Endothelial cell of umbilical vein (primary cell): ENCODE results near the gene ABCD1. TPM values are rescaled to one million over a fixed set of nuclear protein-coding genes. Genes with fewer than 3 reads are reported as not detected.
"Not testable (repeated sequence)": the region's sequence is repeated elsewhere in the genome, so short reads cannot be mapped to it uniquely, and the experiment has no call there.

Experiments used
- BruUV-seq: library from RNA; stranded (reverse); fragments of 400-500 nt; replicated peaks from 2 replicates; lab custom pipeline; 2021; lab: Mats Ljungman, UMichigan
- CTCF ChIA-PET: fragments of 300-600, 350-600 bp; sonication (Branson Sonifier 250); formaldehyde crosslinking; loops from one replicate; lab custom pipeline; 2021; ENCODE audit warnings: antibody characterized with exemption, inconsistent platforms; lab: Charles Lee
- POLR2A ChIA-PET: fragments of 300-600, 350-600 bp; sonication (Branson Sonifier 250); formaldehyde crosslinking; loops from one replicate; lab custom pipeline; 2021; ENCODE audit warnings: antibody characterized with exemption, inconsistent platforms; lab: Charles Lee
- DNase-seq: peaks from one replicate; pipeline ENCODE4 v3.0.0-alpha.2; 2011; ENCODE audit warnings: low read depth, low spot score
- FAIRE-seq: peaks from 2 replicates; lab custom pipeline; 2011; peaks lifted over from hg19 to GRCh38; lab: Jason Lieb, UNC
- H2AFZ ChIP-seq: 2 replicates; pipeline ENCODE4 v1.6.0; 2012; ENCODE audit warnings: low read depth, low read length, control low read depth, inconsistent platforms
- H3K27ac ChIP-seq: 2 replicates; pipeline ENCODE4 v1.5.1; 2011; ENCODE audit warnings: low read depth, mild to moderate bottlenecking, control low read depth, low read length, moderate library complexity; ENCODE audit not compliant: insufficient read depth
- H3K27me3 ChIP-seq, 2 experiments: 2 replicates each; pipeline versions ENCODE4 v1.6.0 to v1.6.1; 2011; ENCODE audit warnings: low read length in 2 of 2, mixed read lengths in 1 of 2; ENCODE audit not compliant: control insufficient read depth in 2 of 2, insufficient read depth in 2 of 2
- H3K36me3 ChIP-seq, 2 experiments: 2 replicates in 1 of 2; 3 replicates in 1 of 2; pipeline ENCODE4 v1.5.1; 2011; ENCODE audit warnings: low read length in 2 of 2, mild to moderate bottlenecking in 1 of 2, moderate library complexity in 1 of 2; ENCODE audit not compliant: control insufficient read depth in 2 of 2, insufficient read depth in 2 of 2; ENCODE audit errors: extremely low read depth in 1 of 2
- H3K4me1 ChIP-seq: 3 replicates; pipeline ENCODE4 v1.5.1; 2011; ENCODE audit warnings: mild to moderate bottlenecking, low read length; ENCODE audit not compliant: control insufficient read depth, insufficient read depth; ENCODE audit errors: extremely low read depth
- H3K4me2 ChIP-seq: 2 replicates; pipeline ENCODE4 v1.6.1; 2011; ENCODE audit warnings: low read length, control low read depth, mixed read lengths; ENCODE audit not compliant: insufficient read depth
- H3K4me3 ChIP-seq, 3 experiments: fragments of 200-600 bp in 1 of 3; sonication (generic), shearing (Covaris generic) in 1 of 3; replicated peaks in 1 of 3; 2 replicates each; pipeline ENCODE4 v1.5.1; 2011 to 2016; ENCODE audit warnings: control low read depth in 3 of 3, low read length in 3 of 3, mild to moderate bottlenecking in 2 of 3, inconsistent platforms in 1 of 3, low read depth in 1 of 3, moderate library complexity in 1 of 3; ENCODE audit not compliant: insufficient read depth in 1 of 3
- H3K79me2 ChIP-seq: 2 replicates; pipeline ENCODE4 v1.6.0; 2012; ENCODE audit warnings: low read length, inconsistent platforms; ENCODE audit not compliant: control insufficient read depth, insufficient read depth
- H3K9ac ChIP-seq: replicated peaks from 2 replicates; pipeline ENCODE3; 2011; ENCODE audit warnings: low read length, control low read depth; ENCODE audit not compliant: insufficient read depth; ENCODE audit errors: extremely low read depth
- H3K9me1 ChIP-seq: replicated peaks from 3 replicates; pipeline ENCODE4 v1.6.0; 2011; ENCODE audit warnings: mild to moderate bottlenecking, low read length; ENCODE audit not compliant: control insufficient read depth, insufficient read depth; ENCODE audit errors: extremely low read depth
- H3K9me3 ChIP-seq: replicated peaks from 2 replicates; pipeline ENCODE4 v1.5.1; 2012; ENCODE audit warnings: low read length, inconsistent platforms; ENCODE audit not compliant: control insufficient read depth, insufficient read depth
- H4K20me1 ChIP-seq: replicated peaks from 2 replicates; pipeline ENCODE3; 2011; ENCODE audit warnings: mild to moderate bottlenecking, low read length; ENCODE audit not compliant: control insufficient read depth, insufficient read depth; ENCODE audit errors: extremely low read depth
- CTCF ChIP-seq, 2 donors: IDR thresholded peaks; 1 replicate in 1 of 2; 2 replicates in 1 of 2; pipeline ENCODE4 v1.5.1; 2011; ENCODE audit warnings: low read length in 2 of 2, mild to moderate bottlenecking in 2 of 2, moderate library complexity in 2 of 2, control low read depth in 1 of 2, inconsistent platforms in 1 of 2, low read depth in 1 of 2; ENCODE audit not compliant: insufficient read depth in 1 of 2; ENCODE audit errors: extremely low read depth in 1 of 2
- EZH2 ChIP-seq: IDR thresholded peaks from 2 replicates; pipeline ENCODE4 v1.6.1; 2012; ENCODE audit warnings: borderline replicate concordance, low read depth, mild to moderate bottlenecking, moderate library complexity, low read length, inconsistent platforms; ENCODE audit not compliant: severe bottlenecking
- FOS ChIP-seq: IDR thresholded peaks from 2 replicates; pipeline ENCODE4 v1.6.1; 2011; ENCODE audit warnings: mild to moderate bottlenecking, low read length, moderate library complexity, borderline replicate concordance; ENCODE audit not compliant: insufficient read depth
- GATA2 ChIP-seq: IDR thresholded peaks from 2 replicates; pipeline ENCODE4 v1.7.0; 2011; ENCODE audit warnings: low read depth, mild to moderate bottlenecking, moderate library complexity, mixed read lengths, low read length; ENCODE audit not compliant: insufficient read length, insufficient read depth
- JUN ChIP-seq: IDR thresholded peaks from 2 replicates; pipeline ENCODE4 v1.6.1; 2011; ENCODE audit warnings: borderline replicate concordance, low read depth; ENCODE audit not compliant: insufficient read length, insufficient read depth
- MYC ChIP-seq: IDR thresholded peaks from one replicate; pipeline ENCODE4 v1.6.1; 2011; ENCODE audit warnings: mild to moderate bottlenecking, low read depth, low read length
- POLR2A ChIP-seq: IDR thresholded peaks from 2 replicates; pipeline ENCODE4 v1.6.1; 2012; ENCODE audit warnings: low read depth, mild to moderate bottlenecking, control low read depth, low read length
- POLR2AphosphoS5 ChIP-seq: IDR thresholded peaks from 2 replicates; pipeline ENCODE4 v1.6.1; 2012; ENCODE audit warnings: low read depth, mild to moderate bottlenecking, control low read depth, low read length, moderate library complexity; ENCODE audit not compliant: insufficient read depth
- dilution Hi-C: fragments of 300-500 bp; cut with MboI; formaldehyde crosslinking; loops from one replicate; pipeline ENCODE4 v1.15.0; 2019; ENCODE audit warnings: low sequenced_read_pairs; ENCODE audit not compliant: extremely low pct_ligation_motif_present
- intact Hi-C: fragments of 100-400 bp; cut with micrococcal nuclease; formaldehyde crosslinking; loops from one replicate; pipeline ENCODE4 v1.10.0; 2022
- polyA plus RNA-seq, 4 experiments: library from polyadenylated mRNA; depleted of rRNA in 3 of 4; stranded (reverse) in 3 of 4; unstranded in 1 of 4; fragments of >200 nt; gene quantifications; 2 replicates each; pipeline versions ENCODE4 v1.2.1 to v1.2.3, GENCODE V29; 2011 to 2012; ENCODE audit warnings: missing spikeins in 1 of 4
- total RNA-seq: library from RNA; stranded (reverse); gene quantifications from 2 replicates; pipeline ENCODE4 v1.2.3, GENCODE V29; 2021
- TF ChIP-seq, protein P1 (sequence below): IDR thresholded peaks from 2 replicates; pipeline ENCODE4 v1.6.1; 2011; ENCODE audit not compliant: insufficient read depth, insufficient read length

The ABCD1 gene
- total and polyA plus RNA-seq, 2 donors (not counting 3 experiments of a cell fraction or from before 2014, with no cell fraction given), result 9.1 to 12.9 TPM

DNA sequence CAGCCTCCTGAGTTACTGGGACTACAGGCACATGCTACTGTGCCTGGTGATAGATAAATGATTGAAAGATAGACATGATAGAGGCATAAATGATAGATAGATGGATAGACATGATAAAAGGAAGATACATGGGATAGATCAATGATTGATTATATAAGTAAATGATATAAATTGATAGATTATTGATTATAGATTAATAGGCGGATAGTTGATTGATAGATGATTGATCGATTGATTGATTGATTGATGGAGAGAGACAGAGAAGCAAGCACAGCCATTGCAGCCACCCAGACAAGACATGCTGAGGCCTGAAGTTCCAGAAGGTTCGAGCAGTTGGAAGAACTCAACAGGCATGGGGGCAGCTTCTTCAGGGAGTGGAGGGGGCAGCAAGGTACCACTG is 21.7 kb downstream of the ABCD1 start:
- no peak overlapping the region for H3K9ac ChIP-seq
- TF ChIP-seq CTCF (IDR thresholded peaks at IDR 0.05; ENCODE audit: extremely low read depth in 1 of 2, insufficient read depth in 1 of 2, low read depth in 1 of 2, low read length in 2 of 2) (no peak), JUN (no peak), GATA2 (no peak), EZH2 (no peak), POLR2A (no peak), MYC (no peak), POLR2AphosphoS5 (no peak), FOS (no peak)
- TF ChIP-seq, protein P1, sequence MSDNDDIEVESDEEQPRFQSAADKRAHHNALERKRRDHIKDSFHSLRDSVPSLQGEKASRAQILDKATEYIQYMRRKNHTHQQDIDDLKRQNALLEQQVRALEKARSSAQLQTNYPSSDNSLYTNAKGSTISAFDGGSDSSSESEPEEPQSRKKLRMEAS, result no peak
- BruUV-seq, result no TSS peak
- FAIRE-seq (no peak), DNase-seq (no peak)
- no peaks in the 10 kb centered on the region for H4K20me1 ChIP-seq
- H3K36me3 ChIP-seq, result no peaks in the 10 kb centered on the region
- ChIA-PET CTCF (no interaction called here), POLR2A (no interaction called here)
- H3K9me3 ChIP-seq, result no peaks in the 10 kb centered on the region
- H3K27ac ChIP-seq, result no peak overlapping the region
- H3K79me2 ChIP-seq, result no peaks in the 10 kb centered on the region
- dilution Hi-C loops (no loop called here), intact Hi-C loops (no loop called here)
- no peaks in the 10 kb centered on the region for H3K4me1 ChIP-seq
- H3K4me3 ChIP-seq, result no peak overlapping the region
- no peak overlapping the region for H3K4me2 ChIP-seq
- no peak overlapping the region for H2AFZ ChIP-seq
- H3K27me3 ChIP-seq, result no peaks in the 10 kb centered on the region
- H3K9me1 ChIP-seq, result no peaks in the 10 kb centered on the region

- FAIRE-seq, H4K20me1 ChIP-seq, H3K36me3 ChIP-seq, H3K4me3 ChIP-seq, H3K4me1 ChIP-seq, dilution Hi-C loops, H3K79me2 ChIP-seq, H2AFZ ChIP-seq, H3K9me1 ChIP-seq, H3K4me2 ChIP-seq, H3K9me3 ChIP-seq, DNase-seq, H3K27me3 ChIP-seq, H3K27ac ChIP-seq, POLR2A ChIA-PET, intact Hi-C loops, H3K9ac ChIP-seq, BruUV-seq: not testable (repeated sequence)
- CTCF ChIA-PET, result interaction anchor here (0.7 kb wide), 1 partner anchor 39 kb away, joined by 3 read pairs; no protein-coding TSS in a partner anchor
Measured at GRCh38 chrX:153746991-153747390, 22.3 kb downstream of the ABCD1 start.

DNA sequence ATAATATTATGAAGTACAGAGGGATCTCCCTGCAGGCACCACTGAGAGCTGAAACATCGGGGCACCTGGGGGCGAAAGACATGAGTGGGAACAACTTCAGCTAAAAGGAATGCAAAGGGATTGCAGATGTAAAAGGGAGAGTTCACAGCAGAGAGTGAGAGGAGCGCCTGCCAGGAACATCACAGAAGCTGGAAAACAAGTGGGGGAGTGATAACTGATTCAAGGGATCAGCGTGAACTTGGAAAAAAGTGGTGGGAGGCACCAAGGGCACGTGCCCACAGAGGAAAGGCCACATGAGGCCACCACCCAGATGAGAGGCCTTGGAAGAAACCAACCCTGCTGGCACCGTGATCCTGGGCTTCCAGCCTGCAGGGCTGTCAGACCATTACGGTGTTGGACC is 24.4 kb downstream of the ABCD1 start:
- H3K4me1 ChIP-seq, H4K20me1 ChIP-seq, H3K79me2 ChIP-seq, H3K36me3 ChIP-seq, H3K4me3 ChIP-seq, H3K9me3 ChIP-seq, H2AFZ ChIP-seq, dilution Hi-C loops, H3K27me3 ChIP-seq, H3K4me2 ChIP-seq, H3K9me1 ChIP-seq, H3K9ac ChIP-seq, BruUV-seq, CTCF ChIA-PET, H3K27ac ChIP-seq, DNase-seq, intact Hi-C loops, POLR2A ChIA-PET, FAIRE-seq: not testable (repeated sequence)
